Lower leg skin (tissue), 3 donors: ENCODE data around the gene GRB10.

ENCODE experiments used
- POLR2A ChIP-seq, 2 donors: fragments of 450-650 bp; IDR thresholded peaks; one replicate each; pipeline ENCODE4 v1.6.1; 2016 to 2017; ENCODE audit warnings: antibody characterized with exemption in 2 of 2, mild to moderate bottlenecking in 1 of 2, moderate library complexity in 1 of 2
- TF ChIP-seq, protein P1 (sequence below), 3 donors: fragments of 450-650 bp; IDR thresholded peaks; one replicate each; pipeline ENCODE4 v1.5.1; 2016; ENCODE audit warnings: antibody characterized with exemption in 3 of 3, mild to moderate bottlenecking in 3 of 3, moderate library complexity in 2 of 3

DNA sequence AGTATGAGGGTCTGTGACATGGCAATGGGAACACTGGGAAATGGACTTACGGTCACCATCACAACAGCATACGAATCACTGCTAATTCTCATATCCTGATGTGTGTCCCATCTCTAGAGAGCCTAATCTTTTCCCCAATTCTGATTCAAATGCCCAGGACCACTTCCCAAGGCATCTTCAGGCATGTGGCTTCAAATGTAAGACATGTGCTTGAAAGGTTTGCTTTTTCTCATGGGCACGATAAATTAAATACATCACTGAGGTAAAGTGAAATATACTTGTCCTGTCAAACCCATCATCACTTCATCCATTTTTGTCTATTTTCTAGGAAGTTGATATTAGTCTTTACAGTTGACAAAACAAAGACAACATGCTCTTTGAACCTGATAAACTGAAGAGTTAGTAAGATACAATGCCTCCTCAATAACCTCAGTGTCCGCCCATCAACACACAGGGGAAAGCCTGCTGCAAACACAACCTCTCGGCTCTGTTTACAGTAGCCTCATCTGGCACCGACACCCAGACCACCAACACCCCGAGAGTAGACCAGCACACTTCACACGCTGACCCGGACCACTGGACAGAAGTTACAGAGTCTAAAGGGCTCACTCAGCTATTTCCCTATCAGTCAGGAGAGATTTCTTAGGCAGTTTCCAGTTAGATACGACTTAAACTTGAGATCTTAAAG lies 24.8 kb downstream of the GRB10 start:
- TF ChIP-seq, protein P1, sequence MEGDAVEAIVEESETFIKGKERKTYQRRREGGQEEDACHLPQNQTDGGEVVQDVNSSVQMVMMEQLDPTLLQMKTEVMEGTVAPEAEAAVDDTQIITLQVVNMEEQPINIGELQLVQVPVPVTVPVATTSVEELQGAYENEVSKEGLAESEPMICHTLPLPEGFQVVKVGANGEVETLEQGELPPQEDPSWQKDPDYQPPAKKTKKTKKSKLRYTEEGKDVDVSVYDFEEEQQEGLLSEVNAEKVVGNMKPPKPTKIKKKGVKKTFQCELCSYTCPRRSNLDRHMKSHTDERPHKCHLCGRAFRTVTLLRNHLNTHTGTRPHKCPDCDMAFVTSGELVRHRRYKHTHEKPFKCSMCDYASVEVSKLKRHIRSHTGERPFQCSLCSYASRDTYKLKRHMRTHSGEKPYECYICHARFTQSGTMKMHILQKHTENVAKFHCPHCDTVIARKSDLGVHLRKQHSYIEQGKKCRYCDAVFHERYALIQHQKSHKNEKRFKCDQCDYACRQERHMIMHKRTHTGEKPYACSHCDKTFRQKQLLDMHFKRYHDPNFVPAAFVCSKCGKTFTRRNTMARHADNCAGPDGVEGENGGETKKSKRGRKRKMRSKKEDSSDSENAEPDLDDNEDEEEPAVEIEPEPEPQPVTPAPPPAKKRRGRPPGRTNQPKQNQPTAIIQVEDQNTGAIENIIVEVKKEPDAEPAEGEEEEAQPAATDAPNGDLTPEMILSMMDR (IDR thresholded peaks at IDR 0.05) = no peak
- TF ChIP-seq POLR2A (IDR thresholded peaks at IDR 0.05) = no peak
